Peyer's patch (tissue), 4 donors: ENCODE results near the gene USB1. TPM values are rescaled to one million over a fixed set of nuclear protein-coding genes. Genes with fewer than 3 reads are reported as not detected.
A peak's percentile ranks its signal among the peaks of the same experiment; 100 is the strongest.
"Not testable (repeated sequence)": the region's sequence is repeated elsewhere in the genome, so short reads cannot be mapped to it uniquely, and the experiment has no call there.

Experiments
- DNase-seq, 3 donors: peaks; one replicate each; pipeline ENCODE4 v3.0.0-alpha.2; 2017 to 2019
- H3K27ac ChIP-seq, 4 donors: fragments of 200-600 bp; sonication (generic); one replicate each; pipeline ENCODE4 v1.5.1; 2016 to 2019
- H3K27me3 ChIP-seq, 2 donors: fragments of 200-600 bp; sonication (generic); one replicate each; pipeline ENCODE4 v1.5.1; 2019
- H3K36me3 ChIP-seq, 3 donors: fragments of 200-600 bp; sonication (generic); one replicate each; pipeline ENCODE4 v1.5.1; 2016 to 2019
- H3K4me1 ChIP-seq, 4 donors: fragments of 200-600 bp; sonication (generic); one replicate each; pipeline ENCODE4 v1.5.1; 2016 to 2019
- H3K4me3 ChIP-seq, 4 donors: fragments of 200-600 bp; sonication (generic); 1 replicate in 3 of 4; 2 replicates in 1 of 4; pipeline ENCODE4 v1.5.1; 2016 to 2019; ENCODE audit warnings: mild to moderate bottlenecking in 1 of 4
- H3K9me3 ChIP-seq, 4 donors: fragments of 200-600 bp; sonication (generic); one replicate each; pipeline ENCODE4 v1.5.1; 2016 to 2019; ENCODE audit warnings: mild to moderate bottlenecking in 1 of 4
- CTCF ChIP-seq, 6 experiments: fragments of 450-650 bp in 4 of 6; fragments of 200-600 bp in 2 of 6; sonication (generic) in 1 of 6; IDR thresholded peaks; one replicate each; pipeline ENCODE4 v1.5.1; 2017 to 2019; ENCODE audit warnings: antibody characterized with exemption in 6 of 6, mild to moderate bottlenecking in 3 of 6, moderate library complexity in 1 of 6
- POLR2A ChIP-seq, 2 donors: fragments of 450-650 bp; IDR thresholded peaks; one replicate each; pipeline ENCODE4 v1.5.1; 2017; ENCODE audit warnings: antibody characterized with exemption in 2 of 2, mild to moderate bottlenecking in 2 of 2, moderate library complexity in 2 of 2
- total RNA-seq, 4 donors: library from RNA; depleted of rRNA; stranded (reverse); fragments of >200 nt; gene quantifications; one replicate each; pipeline ENCODE4 v1.1.0, GENCODE V29; 2016

The USB1 gene
- total RNA-seq, 4 donors from 2014 or later = 25.6 to 80.0 (median 42.7) TPM

GRCh38 chr16:58002936-58003335 is 1.7 kb downstream of the USB1 start:
- H3K27me3 ChIP-seq = no peaks in the 10 kb centered on the region
- DNase-seq = no peak
- TF ChIP-seq POLR2A (IDR thresholded peaks at IDR 0.05) (no peak), CTCF (IDR thresholded peaks at IDR 0.05) (no peak)
- H3K36me3 ChIP-seq = peaks cover 0 to 22% (median 0%) of the 10 kb centered on the region in 3 donors
- no peaks in the 10 kb centered on the region for H3K9me3 ChIP-seq
- no peak overlapping the region for H3K4me3 ChIP-seq
- peaks cover 4 to 22% (median 5%) of the 10 kb centered on the region in 4 donors for H3K4me1 ChIP-seq
- no peak overlapping the region for H3K27ac ChIP-seq

GRCh38 chr16:58004736-58005135 is 3.5 kb downstream of the USB1 start:
- not testable (repeated sequence) for DNase-seq, H3K4me3 ChIP-seq, H3K27me3 ChIP-seq, H3K27ac ChIP-seq, H3K4me1 ChIP-seq, H3K9me3 ChIP-seq
- peaks cover 0 to 22% (median 0%) of the 10 kb centered on the region in 3 donors for H3K36me3 ChIP-seq

GRCh38 chr16:58009856-58010416 is 8.7 kb downstream of the USB1 start:
- Histone ChIP-seq H3K4me1 (no peaks in the 10 kb centered on the region), H3K27me3 (no peaks in the 10 kb centered on the region), H3K4me3 (no peak overlapping the region), H3K36me3 (peaks cover 0 to 49% (median 0%) of the 10 kb centered on the region in 3 donors), H3K9me3 (no peaks in the 10 kb centered on the region), H3K27ac (no peak overlapping the region)
- peak in 1 of 3 donors; percentile 18 for DNase-seq
- TF ChIP-seq POLR2A (IDR thresholded peaks at IDR 0.05) = no peak

- Histone ChIP-seq H3K27ac (no peak overlapping the region), H3K4me1 (no peaks in the 10 kb centered on the region), H3K9me3 (no peaks in the 10 kb centered on the region), H3K27me3 (no peaks in the 10 kb centered on the region), H3K36me3 (peaks cover 0 to 46% (median 0%) of the 10 kb centered on the region in 3 donors), H3K4me3 (no peak overlapping the region)
- no peak for DNase-seq
- TF ChIP-seq POLR2A (IDR thresholded peaks at IDR 0.05) = no peak
- no peak for TF ChIP-seq CTCF (IDR thresholded peaks at IDR 0.05)
Measured at GRCh38 chr16:58010886-58011285, 9.7 kb downstream of the USB1 start.

- no peak overlapping the region for H3K4me3 ChIP-seq
- no peaks in the 10 kb centered on the region for H3K9me3 ChIP-seq
- H3K27ac ChIP-seq = no peak overlapping the region
- TF ChIP-seq CTCF (IDR thresholded peaks at IDR 0.05) = no peak
- TF ChIP-seq POLR2A (IDR thresholded peaks at IDR 0.05) = no peak
- DNase-seq = peak in 1 of 3 donors; percentile 21
- H3K27me3 ChIP-seq = no peaks in the 10 kb centered on the region
- no peaks in the 10 kb centered on the region for H3K4me1 ChIP-seq
- H3K36me3 ChIP-seq = peaks cover 0 to 40% (median 0%) of the 10 kb centered on the region in 3 donors
Measured at GRCh38 chr16:58011652-58012051, 10.4 kb downstream of the USB1 start.

GRCh38 chr16:58012481-58012880 is 11.3 kb downstream of the USB1 start:
- TF ChIP-seq POLR2A (IDR thresholded peaks at IDR 0.05) (no peak), CTCF (IDR thresholded peaks at IDR 0.05) (no peak)
- Histone ChIP-seq H3K27ac (no peak overlapping the region), H3K36me3 (peaks cover 0 to 43% (median 0%) of the 10 kb centered on the region in 3 donors), H3K4me3 (no peak overlapping the region), H3K9me3 (no peaks in the 10 kb centered on the region), H3K27me3 (no peaks in the 10 kb centered on the region), H3K4me1 (no peaks in the 10 kb centered on the region)
- DNase-seq = peak in 1 of 3 donors; percentile 21
